Choroid plexus epithelial cell (primary cell): Measurements from ENCODE around the gene ZSCAN10.

Source experiments
- DNase-seq: peaks from one replicate; pipeline ENCODE4 v3.0.0-alpha.2; 2010; ENCODE audit warnings: low read depth
- H3K4me3 ChIP-seq: 2 replicates; pipeline ENCODE4 v1.5.1; 2011; ENCODE audit warnings: low read depth, mild to moderate bottlenecking, control low read depth, low read length, moderate library complexity
- CTCF ChIP-seq: conservative IDR thresholded peaks from 2 replicates; pipeline ENCODE4 v1.5.1; 2011; ENCODE audit warnings: low read depth, mild to moderate bottlenecking, control low read depth, inconsistent platforms, low read length, moderate library complexity

Gene ZSCAN10

GRCh38 chr16:3098459-3099394 is at the start of gene ZSCAN10:
ZSCAN10 (minus strand) TSS chr16:3099294; CDS start chr16:3092937, 6,357 bp downstream.
- no peak for DNase-seq
- H3K4me3 ChIP-seq, result no peak within 1 kb of the TSS
- TF ChIP-seq CTCF, result no peak

GRCh38 chr16:3148256-3149192 is 49.4 kb upstream of the ZSCAN10 start:
- no peak for DNase-seq
- H3K4me3 ChIP-seq, result no peak overlapping the region
- no peak for TF ChIP-seq CTCF

- no peak for DNase-seq
- no peak for TF ChIP-seq CTCF
- H3K4me3 ChIP-seq, result no peak overlapping the region
Measured at GRCh38 chr16:3147757-3148104, 48.6 kb upstream of the ZSCAN10 start.

GRCh38 chr16:3147046-3147756 is 48.1 kb upstream of the ZSCAN10 start:
- H3K4me3 ChIP-seq, result no peak overlapping the region
- no peak for TF ChIP-seq CTCF
- no peak for DNase-seq

- no peak overlapping the region for H3K4me3 ChIP-seq
- DNase-seq, result no peak
- no peak for TF ChIP-seq CTCF
Measured at GRCh38 chr16:3145660-3146059, 46.6 kb upstream of the ZSCAN10 start.

- H3K4me3 ChIP-seq, result no peak overlapping the region
- TF ChIP-seq CTCF, result no peak
- no peak for DNase-seq
Measured at GRCh38 chr16:3145151-3145550, 46.1 kb upstream of the ZSCAN10 start.
